Measurements from ENCODE around the gene MEX3A.

DNA sequence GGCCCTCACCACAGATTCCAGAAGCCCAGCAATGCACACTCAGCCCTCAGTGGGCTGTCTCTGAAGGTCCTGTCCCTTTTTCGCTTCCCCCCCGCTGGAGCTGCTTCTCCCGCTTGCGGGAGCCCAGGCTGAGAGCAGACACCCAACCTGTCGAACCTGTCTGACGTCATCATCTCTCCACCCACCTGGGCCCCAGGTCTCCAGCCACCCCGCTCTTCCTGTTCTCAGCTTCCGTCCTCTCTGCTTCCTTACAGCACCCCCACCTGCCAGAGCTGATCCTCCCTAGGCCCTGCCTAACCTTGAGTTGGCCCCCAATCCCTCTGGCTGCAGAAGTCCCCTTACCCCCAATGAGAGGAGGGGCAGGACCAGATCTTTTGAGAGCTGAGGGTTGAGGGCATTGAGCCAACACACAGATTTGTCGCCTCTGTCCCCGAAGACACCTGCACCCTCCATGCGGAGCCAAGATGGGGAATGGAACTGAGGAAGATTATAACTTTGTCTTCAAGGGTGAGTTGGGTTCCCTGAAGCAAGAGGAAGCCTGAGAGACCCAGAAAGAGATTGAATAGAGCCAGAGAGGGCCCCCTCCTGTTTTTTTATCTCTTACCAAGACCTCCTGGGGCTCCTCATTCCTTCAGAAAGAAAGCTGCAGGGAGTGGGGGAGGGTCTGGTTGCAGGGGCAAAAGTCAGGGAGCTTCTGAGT, 21.2 kb downstream of the MEX3A start, which contains the start of gene RAB25:
- TF ChIP-seq POLR2A (IDR thresholded peaks at IDR 0.05), result no peak
- TF ChIP-seq, protein P1, sequence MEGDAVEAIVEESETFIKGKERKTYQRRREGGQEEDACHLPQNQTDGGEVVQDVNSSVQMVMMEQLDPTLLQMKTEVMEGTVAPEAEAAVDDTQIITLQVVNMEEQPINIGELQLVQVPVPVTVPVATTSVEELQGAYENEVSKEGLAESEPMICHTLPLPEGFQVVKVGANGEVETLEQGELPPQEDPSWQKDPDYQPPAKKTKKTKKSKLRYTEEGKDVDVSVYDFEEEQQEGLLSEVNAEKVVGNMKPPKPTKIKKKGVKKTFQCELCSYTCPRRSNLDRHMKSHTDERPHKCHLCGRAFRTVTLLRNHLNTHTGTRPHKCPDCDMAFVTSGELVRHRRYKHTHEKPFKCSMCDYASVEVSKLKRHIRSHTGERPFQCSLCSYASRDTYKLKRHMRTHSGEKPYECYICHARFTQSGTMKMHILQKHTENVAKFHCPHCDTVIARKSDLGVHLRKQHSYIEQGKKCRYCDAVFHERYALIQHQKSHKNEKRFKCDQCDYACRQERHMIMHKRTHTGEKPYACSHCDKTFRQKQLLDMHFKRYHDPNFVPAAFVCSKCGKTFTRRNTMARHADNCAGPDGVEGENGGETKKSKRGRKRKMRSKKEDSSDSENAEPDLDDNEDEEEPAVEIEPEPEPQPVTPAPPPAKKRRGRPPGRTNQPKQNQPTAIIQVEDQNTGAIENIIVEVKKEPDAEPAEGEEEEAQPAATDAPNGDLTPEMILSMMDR (IDR thresholded peaks at IDR 0.05), result no peak

All from testis (tissue), 2 donors.